Measurements from ENCODE around the gene SGK1.
"Not testable (repeated sequence)": the region's sequence is repeated elsewhere in the genome, so short reads cannot be mapped to it uniquely, and the experiment has no call there.

SGK1 gene

GRCh38 chr6:134196568-134197193 lies 121.2 kb downstream of the SGK1 start:
- no peak for TF ChIP-seq CTCF (conservative IDR thresholded peaks at IDR 0.05; ENCODE audit: low read depth, low read length)
- Histone ChIP-seq H3K4me2 (peak overlapping the region; percentile 31), H2AFZ (ENCODE audit: low read depth) (peak overlapping the region; percentile 40; the same call in 1 of the 2 replicates), H3K4me1 (ENCODE audit: low read depth, poor library complexity, severe bottlenecking) (peaks cover 33% of the 10 kb centered on the region), H3K4me3 (IDR thresholded peaks at IDR 0.05; ENCODE audit: insufficient read depth, low read depth, low read length) (no peak overlapping the region), H4K20me1 (ENCODE audit: insufficient read depth) (no peaks in the 10 kb centered on the region), H3K79me2 (ENCODE audit: insufficient read depth, low read depth) (no peaks in the 10 kb centered on the region), H3K27ac (peak overlapping the region; percentile 43), H3K36me3 (ENCODE audit: insufficient read depth) (no peaks in the 10 kb centered on the region), H3K9ac (no peak overlapping the region), H3K27me3 (ENCODE audit: insufficient read depth, low read depth) (no peaks in the 10 kb centered on the region)

- H3K9ac ChIP-seq = no peak overlapping the region
- H3K27me3 ChIP-seq (ENCODE audit: insufficient read depth, low read depth) = no peaks in the 10 kb centered on the region
- H3K4me1 ChIP-seq (ENCODE audit: low read depth, poor library complexity, severe bottlenecking) = peaks cover 40% of the 10 kb centered on the region
- no peak overlapping the region for H2AFZ ChIP-seq (ENCODE audit: low read depth)
- no peak overlapping the region for H3K4me3 ChIP-seq (IDR thresholded peaks at IDR 0.05; ENCODE audit: insufficient read depth, low read depth, low read length)
- H3K4me2 ChIP-seq = no peak overlapping the region
- H3K36me3 ChIP-seq (ENCODE audit: insufficient read depth) = no peaks in the 10 kb centered on the region
- H3K79me2 ChIP-seq (ENCODE audit: insufficient read depth, low read depth) = no peaks in the 10 kb centered on the region
- H3K27ac ChIP-seq = no peak overlapping the region
- no peak for TF ChIP-seq CTCF (conservative IDR thresholded peaks at IDR 0.05; ENCODE audit: low read depth, low read length)
- no peaks in the 10 kb centered on the region for H4K20me1 ChIP-seq (ENCODE audit: insufficient read depth)
Measured at GRCh38 chr6:134195985-134196384, 121.9 kb downstream of the SGK1 start.

GRCh38 chr6:134195164-134195906 lies 122.6 kb downstream of the SGK1 start:
- Histone ChIP-seq H3K9ac (no peak overlapping the region), H3K79me2 (ENCODE audit: insufficient read depth, low read depth) (no peaks in the 10 kb centered on the region), H3K27me3 (ENCODE audit: insufficient read depth, low read depth) (no peaks in the 10 kb centered on the region), H3K4me1 (ENCODE audit: low read depth, poor library complexity, severe bottlenecking) (peaks cover 47% of the 10 kb centered on the region), H3K27ac (no peak overlapping the region), H3K36me3 (ENCODE audit: insufficient read depth) (no peaks in the 10 kb centered on the region), H3K4me3 (IDR thresholded peaks at IDR 0.05; ENCODE audit: insufficient read depth, low read depth, low read length) (no peak overlapping the region), H4K20me1 (ENCODE audit: insufficient read depth) (no peaks in the 10 kb centered on the region), H2AFZ (ENCODE audit: low read depth) (no peak overlapping the region), H3K4me2 (no peak overlapping the region)
- no peak for TF ChIP-seq CTCF (conservative IDR thresholded peaks at IDR 0.05; ENCODE audit: low read depth, low read length)

- Histone ChIP-seq H3K4me2 (no peak overlapping the region), H3K79me2 (ENCODE audit: insufficient read depth, low read depth) (no peaks in the 10 kb centered on the region), H3K27ac (no peak overlapping the region), H3K4me3 (IDR thresholded peaks at IDR 0.05; ENCODE audit: insufficient read depth, low read depth, low read length) (no peak overlapping the region), H3K36me3 (ENCODE audit: insufficient read depth) (no peaks in the 10 kb centered on the region), H3K9ac (no peak overlapping the region), H2AFZ (ENCODE audit: low read depth) (no peak overlapping the region), H4K20me1 (ENCODE audit: insufficient read depth) (no peaks in the 10 kb centered on the region), H3K27me3 (ENCODE audit: insufficient read depth, low read depth) (no peaks in the 10 kb centered on the region), H3K4me1 (ENCODE audit: low read depth, poor library complexity, severe bottlenecking) (peaks cover 50% of the 10 kb centered on the region)
- no peak for TF ChIP-seq CTCF (conservative IDR thresholded peaks at IDR 0.05; ENCODE audit: low read depth, low read length)
Measured at GRCh38 chr6:134193536-134194498, 124.1 kb downstream of the SGK1 start.

- peaks cover 50% of the 10 kb centered on the region for H3K4me1 ChIP-seq (ENCODE audit: low read depth, poor library complexity, severe bottlenecking)
- H3K27ac ChIP-seq; H3K4me3 ChIP-seq (IDR thresholded peaks at IDR 0.05; ENCODE audit: insufficient read depth, low read depth, low read length); H2AFZ ChIP-seq (ENCODE audit: low read depth); H3K4me2 ChIP-seq; H3K27me3 ChIP-seq (ENCODE audit: insufficient read depth, low read depth); H3K79me2 ChIP-seq (ENCODE audit: insufficient read depth, low read depth); H3K9ac ChIP-seq; H4K20me1 ChIP-seq (ENCODE audit: insufficient read depth); H3K36me3 ChIP-seq (ENCODE audit: insufficient read depth): not testable (repeated sequence)
Measured at GRCh38 chr6:134192609-134193008, 125.3 kb downstream of the SGK1 start.

Measured in KMS-11 (cell line).